Adrenal gland (tissue), 5 donors: Measurements from ENCODE around the gene TNS2.

Experiments
- POLR2A ChIP-seq, 2 donors: fragments of 450-650 bp; IDR thresholded peaks; one replicate each; pipeline ENCODE4 v1.6.1; 2017; ENCODE audit warnings: antibody characterized with exemption in 2 of 2, mild to moderate bottlenecking in 2 of 2, moderate library complexity in 1 of 2
- TF ChIP-seq, protein P1 (sequence below), 6 experiments: fragments of 450-650 bp in 4 of 6; fragments of 200-600 bp in 2 of 6; sonication (generic) in 1 of 6; IDR thresholded peaks; 1 replicate in 5 of 6; 2 replicates in 1 of 6; pipeline versions ENCODE4 v1.5.1 to v1.8.0; 2016 to 2021; ENCODE audit warnings: antibody characterized with exemption in 6 of 6, mild to moderate bottlenecking in 2 of 6, moderate library complexity in 1 of 6
- donor health status: DM: no; HTN: no; CAD: no.

DNA sequence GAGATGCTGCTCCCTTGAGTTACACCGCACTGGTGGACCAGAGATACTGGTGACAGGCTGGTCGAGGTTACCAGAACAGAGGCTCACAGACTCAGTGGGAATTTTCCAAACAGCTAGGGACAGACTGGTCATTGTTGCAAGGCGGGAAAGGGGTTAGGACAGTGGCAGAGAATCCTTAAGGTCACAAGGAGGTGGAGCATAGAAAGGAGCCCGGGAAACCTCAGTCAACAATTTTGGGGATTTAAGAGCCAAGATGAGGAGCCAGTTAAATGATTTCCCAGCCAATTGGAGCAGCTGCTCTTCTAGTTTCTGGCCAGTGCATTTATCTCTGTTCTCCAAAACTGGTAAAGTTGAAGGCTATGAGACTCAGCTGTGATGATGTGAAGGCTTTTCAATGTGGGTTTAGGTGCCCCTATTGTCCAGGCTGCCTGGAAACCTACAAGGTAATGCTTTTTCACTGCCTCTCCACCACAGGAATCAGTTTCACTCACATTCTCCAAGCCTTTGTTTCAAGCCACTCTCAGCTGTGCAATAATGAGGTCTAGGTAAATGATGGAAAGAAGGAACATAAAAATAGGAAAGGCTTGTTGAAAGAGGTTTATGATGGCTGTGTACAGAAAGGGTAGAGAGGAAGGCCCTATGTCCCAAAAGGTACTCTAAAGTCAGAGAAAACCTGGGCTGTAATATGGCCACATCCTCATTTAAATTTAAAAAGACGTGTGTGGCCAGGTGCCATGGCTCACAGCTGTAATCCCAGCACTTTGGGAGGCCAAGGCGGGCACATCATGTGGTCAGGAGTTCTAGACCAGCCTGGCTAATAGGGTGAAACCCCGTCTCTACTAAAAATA, 7.0 kb upstream of the TNS2 start:
- TF ChIP-seq, protein P1, sequence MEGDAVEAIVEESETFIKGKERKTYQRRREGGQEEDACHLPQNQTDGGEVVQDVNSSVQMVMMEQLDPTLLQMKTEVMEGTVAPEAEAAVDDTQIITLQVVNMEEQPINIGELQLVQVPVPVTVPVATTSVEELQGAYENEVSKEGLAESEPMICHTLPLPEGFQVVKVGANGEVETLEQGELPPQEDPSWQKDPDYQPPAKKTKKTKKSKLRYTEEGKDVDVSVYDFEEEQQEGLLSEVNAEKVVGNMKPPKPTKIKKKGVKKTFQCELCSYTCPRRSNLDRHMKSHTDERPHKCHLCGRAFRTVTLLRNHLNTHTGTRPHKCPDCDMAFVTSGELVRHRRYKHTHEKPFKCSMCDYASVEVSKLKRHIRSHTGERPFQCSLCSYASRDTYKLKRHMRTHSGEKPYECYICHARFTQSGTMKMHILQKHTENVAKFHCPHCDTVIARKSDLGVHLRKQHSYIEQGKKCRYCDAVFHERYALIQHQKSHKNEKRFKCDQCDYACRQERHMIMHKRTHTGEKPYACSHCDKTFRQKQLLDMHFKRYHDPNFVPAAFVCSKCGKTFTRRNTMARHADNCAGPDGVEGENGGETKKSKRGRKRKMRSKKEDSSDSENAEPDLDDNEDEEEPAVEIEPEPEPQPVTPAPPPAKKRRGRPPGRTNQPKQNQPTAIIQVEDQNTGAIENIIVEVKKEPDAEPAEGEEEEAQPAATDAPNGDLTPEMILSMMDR (IDR thresholded peaks at IDR 0.05), result no peak
- TF ChIP-seq POLR2A (IDR thresholded peaks at IDR 0.05), result no peak
